HG03342 (cell line): ENCODE measurements around the gene PPM1J.

Source experiments
- ATAC-seq: cut with Tn5 transposase; IDR thresholded peaks from one replicate; pipeline ENCODE4 v1.9.1; 2021; ENCODE audit warnings: mild to moderate bottlenecking, moderate library complexity; ENCODE audit not compliant: unreplicated experiment

PPM1J gene

GRCh38 chr1:112692681-112693080, 22.5 kb downstream of the PPM1J start:
- ATAC-seq = no peak

GRCh38 chr1:112689842-112690237, 25.3 kb downstream of the PPM1J start:
- ATAC-seq = no peak

- no peak for ATAC-seq
Observed at GRCh38 chr1:112689196-112689841, 25.8 kb downstream of the PPM1J start.

GRCh38 chr1:112688781-112689193, 26.3 kb downstream of the PPM1J start:
- ATAC-seq = no peak

GRCh38 chr1:112687785-112688496, 27.2 kb downstream of the PPM1J start:
- ATAC-seq = no peak

GRCh38 chr1:112687361-112687760, 27.8 kb downstream of the PPM1J start:
- no peak for ATAC-seq

GRCh38 chr1:112686835-112687234, 28.3 kb downstream of the PPM1J start:
- no peak for ATAC-seq

- no peak for ATAC-seq
Observed at GRCh38 chr1:112686417-112686816, 28.7 kb downstream of the PPM1J start.

GRCh38 chr1:112685913-112686312, 29.2 kb downstream of the PPM1J start:
- ATAC-seq = no peak

- no peak for ATAC-seq
Observed at GRCh38 chr1:112678605-112679004, 36.5 kb downstream of the PPM1J start.

GRCh38 chr1:112677501-112677900, 37.6 kb downstream of the PPM1J start:
- no peak for ATAC-seq

- ATAC-seq = no peak
Observed at GRCh38 chr1:112676543-112676942, 38.6 kb downstream of the PPM1J start.

- no peak for ATAC-seq
Observed at GRCh38 chr1:112675728-112676381, 39.3 kb downstream of the PPM1J start.

- peak; percentile 30 for ATAC-seq
Observed at GRCh38 chr1:112674986-112675727, 40.0 kb downstream of the PPM1J start.

GRCh38 chr1:112674440-112674985, 40.6 kb downstream of the PPM1J start, which contains the start of gene MOV10:
Gene MOV10, plus strand, starts transcription at chr1:112674659. Its CDS starts 254 bp downstream, at chr1:112674913.
- ATAC-seq = peak; percentile 60

GRCh38 chr1:112673592-112674439, 41.3 kb downstream of the PPM1J start:
- peak; percentile 2 for ATAC-seq

- no peak for ATAC-seq
Observed at GRCh38 chr1:112672842-112673241, 42.3 kb downstream of the PPM1J start.

- no peak for ATAC-seq
Observed at GRCh38 chr1:112672009-112672408, 43.1 kb downstream of the PPM1J start.

- ATAC-seq = no peak
Observed at GRCh38 chr1:112666946-112667345, 48.2 kb downstream of the PPM1J start.

- ATAC-seq = no peak
Observed at GRCh38 chr1:112665857-112666256, 49.3 kb downstream of the PPM1J start.
